ENCODE data around the gene TMEM100.
A peak's percentile ranks its signal among the peaks of the same experiment; 100 is the strongest.
"Not testable (repeated sequence)": the region's sequence is repeated elsewhere in the genome, so short reads cannot be mapped to it uniquely, and the experiment has no call there.

The TMEM100 gene

GRCh38 chr17:55683550-55684315 is 38.9 kb downstream of the TMEM100 start:
- no peak for DNase-seq

GRCh38 chr17:55681342-55681700 is 41.3 kb downstream of the TMEM100 start:
- DNase-seq = no peak

- no peak for DNase-seq
Measured at GRCh38 chr17:55680686-55681341, 41.9 kb downstream of the TMEM100 start.

GRCh38 chr17:55677446-55677845 is 45.2 kb downstream of the TMEM100 start:
- DNase-seq = no peak

- no peak for DNase-seq
Measured at GRCh38 chr17:55676274-55676673, 46.4 kb downstream of the TMEM100 start.

- DNase-seq = peak; percentile 51 to 76
Measured at GRCh38 chr17:55673743-55674506, 48.7 kb downstream of the TMEM100 start.

- DNase-seq = peak; percentile 17 to 28
Measured at GRCh38 chr17:55672585-55673501, 49.8 kb downstream of the TMEM100 start.

GRCh38 chr17:55672010-55672409 is 50.7 kb downstream of the TMEM100 start:
- not testable (repeated sequence) for DNase-seq

Data from AML-193 (cell line).